Measurements from ENCODE around the gene ADAMTS14.
"Not testable (repeated sequence)": the region's sequence is repeated elsewhere in the genome, so short reads cannot be mapped to it uniquely, and the experiment has no call there.

ADAMTS14 gene

DNA sequence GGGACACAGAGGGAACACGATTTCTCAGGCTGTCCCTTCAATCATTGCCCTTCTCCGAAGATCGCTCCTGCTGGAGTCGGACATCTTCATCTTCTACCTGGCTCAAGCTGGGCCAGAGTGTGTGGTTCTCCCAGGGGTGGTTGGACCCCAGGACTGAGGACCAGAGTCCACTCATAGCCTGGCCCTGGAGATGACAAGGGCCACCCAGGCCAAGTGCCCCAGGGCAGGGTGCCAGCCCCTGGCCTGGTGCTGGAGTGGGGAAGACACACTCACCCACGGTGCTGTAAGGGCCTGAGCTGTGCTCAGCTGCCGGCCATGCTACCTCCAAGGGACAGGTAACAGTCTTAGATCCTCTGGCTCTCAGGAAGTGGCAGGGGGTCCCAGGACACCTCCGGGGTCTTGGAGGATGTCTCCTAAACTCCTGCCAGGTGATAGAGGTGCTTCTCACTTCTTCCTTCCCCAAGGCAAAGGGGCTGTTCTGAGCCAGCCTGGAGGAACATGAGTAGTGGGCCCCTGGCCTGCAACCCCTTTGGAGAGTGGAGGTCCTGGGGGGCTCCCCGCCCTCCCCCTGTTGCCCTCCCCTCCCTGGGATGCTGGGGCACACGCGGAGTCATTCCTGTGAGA, 89.5 kb downstream of the ADAMTS14 start:
- H3K36me3 ChIP-seq (ENCODE audit: low read depth): no peaks in the 10 kb centered on the region
- TF ChIP-seq CTCF (IDR thresholded peaks at IDR 0.05; ENCODE audit: poor library complexity, severe bottlenecking): no peak
- ATAC-seq (ENCODE audit: low read depth) (no peak), DNase-seq (ENCODE audit: low spot score) (no peak)
- no peak overlapping the region for H3K27ac ChIP-seq (ENCODE audit: poor library complexity, severe bottlenecking)
- no peaks in the 10 kb centered on the region for H3K4me1 ChIP-seq (ENCODE audit: insufficient read depth, poor library complexity, severe bottlenecking)
- peaks cover 2% of the 10 kb centered on the region for H3K9me3 ChIP-seq (ENCODE audit: severe bottlenecking)
- no peak overlapping the region for H3K4me3 ChIP-seq (ENCODE audit: severe bottlenecking)
- H3K27me3 ChIP-seq (ENCODE audit: insufficient read depth, poor library complexity, severe bottlenecking): no peaks in the 10 kb centered on the region

GRCh38 chr10:70762441-70763175, 90.3 kb downstream of the ADAMTS14 start:
- no peak for TF ChIP-seq CTCF (IDR thresholded peaks at IDR 0.05; ENCODE audit: poor library complexity, severe bottlenecking)
- H3K27me3 ChIP-seq (ENCODE audit: insufficient read depth, poor library complexity, severe bottlenecking): no peaks in the 10 kb centered on the region
- H3K4me1 ChIP-seq (ENCODE audit: insufficient read depth, poor library complexity, severe bottlenecking): no peaks in the 10 kb centered on the region
- H3K36me3 ChIP-seq (ENCODE audit: low read depth): no peaks in the 10 kb centered on the region
- no peak overlapping the region for H3K27ac ChIP-seq (ENCODE audit: poor library complexity, severe bottlenecking)
- ATAC-seq (ENCODE audit: low read depth) (no peak), DNase-seq (ENCODE audit: low spot score) (no peak)
- H3K9me3 ChIP-seq (ENCODE audit: severe bottlenecking): peaks cover 2% of the 10 kb centered on the region
- H3K4me3 ChIP-seq (ENCODE audit: severe bottlenecking): no peak overlapping the region

GRCh38 chr10:70763567-70763966, 91.3 kb downstream of the ADAMTS14 start:
- no peaks in the 10 kb centered on the region for H3K4me1 ChIP-seq (ENCODE audit: insufficient read depth, poor library complexity, severe bottlenecking)
- ATAC-seq (ENCODE audit: low read depth) (no peak), DNase-seq (ENCODE audit: low spot score) (peak; percentile 22)
- H3K36me3 ChIP-seq (ENCODE audit: low read depth): no peaks in the 10 kb centered on the region
- H3K27me3 ChIP-seq (ENCODE audit: insufficient read depth, poor library complexity, severe bottlenecking): no peaks in the 10 kb centered on the region
- H3K4me3 ChIP-seq (ENCODE audit: severe bottlenecking): no peak overlapping the region
- no peak for TF ChIP-seq CTCF (IDR thresholded peaks at IDR 0.05; ENCODE audit: poor library complexity, severe bottlenecking)
- peaks cover 2% of the 10 kb centered on the region for H3K9me3 ChIP-seq (ENCODE audit: severe bottlenecking)
- no peak overlapping the region for H3K27ac ChIP-seq (ENCODE audit: poor library complexity, severe bottlenecking)

GRCh38 chr10:70765794-70766594, 93.7 kb downstream of the ADAMTS14 start:
- no peaks in the 10 kb centered on the region for H3K27me3 ChIP-seq (ENCODE audit: insufficient read depth, poor library complexity, severe bottlenecking)
- no peak overlapping the region for H3K27ac ChIP-seq (ENCODE audit: poor library complexity, severe bottlenecking)
- ATAC-seq (ENCODE audit: low read depth) (no peak), DNase-seq (ENCODE audit: low spot score) (no peak)
- peaks cover 2% of the 10 kb centered on the region for H3K9me3 ChIP-seq (ENCODE audit: severe bottlenecking)
- TF ChIP-seq CTCF (IDR thresholded peaks at IDR 0.05; ENCODE audit: poor library complexity, severe bottlenecking): no peak
- no peak overlapping the region for H3K4me3 ChIP-seq (ENCODE audit: severe bottlenecking)
- no peaks in the 10 kb centered on the region for H3K36me3 ChIP-seq (ENCODE audit: low read depth)
- H3K4me1 ChIP-seq (ENCODE audit: insufficient read depth, poor library complexity, severe bottlenecking): no peaks in the 10 kb centered on the region

GRCh38 chr10:70768026-70768685, 95.8 kb downstream of the ADAMTS14 start:
- H3K36me3 ChIP-seq (ENCODE audit: low read depth); H3K27ac ChIP-seq (ENCODE audit: poor library complexity, severe bottlenecking); ATAC-seq (ENCODE audit: low read depth); H3K27me3 ChIP-seq (ENCODE audit: insufficient read depth, poor library complexity, severe bottlenecking); H3K4me1 ChIP-seq (ENCODE audit: insufficient read depth, poor library complexity, severe bottlenecking); DNase-seq (ENCODE audit: low spot score); H3K9me3 ChIP-seq (ENCODE audit: severe bottlenecking); H3K4me3 ChIP-seq (ENCODE audit: severe bottlenecking): not testable (repeated sequence)

All from RWPE2 (cell line).